GM12878 (cell line): Measurements from ENCODE around the gene CELF2. TPM values are rescaled to one million over a fixed set of nuclear protein-coding genes. Genes with fewer than 3 reads are reported as not detected.

Source experiments
- ATAC-seq: fragments of 200-7000 bp; cut with Tn5 transposase; 3 replicates; pipeline ENCODE4 v1.9.1; 2020; ENCODE audit warnings: mild to moderate bottlenecking, moderate library complexity
- BruUV-seq: library from RNA; stranded (reverse); fragments of 400-500 nt; replicated peaks from 2 replicates; lab custom pipeline; 2021; lab: Mats Ljungman, UMichigan
- CTCF ChIA-PET: fragments of 300-600 bp; sonication (Branson Sonifier 250); formaldehyde crosslinking; extraction: SDS; loops from one replicate; lab custom pipeline; 2021; ENCODE audit warnings: inconsistent platforms; lab: Yijun Ruan, JAX
- POLR2A ChIA-PET: fragments of 350-600 bp; formaldehyde crosslinking; extraction: SDS; loops from one replicate; lab custom pipeline; 2021; ENCODE audit warnings: inconsistent platforms; lab: Charles Lee
- RAD21 ChIA-PET: fragments of 300-600 bp; sonication (Branson Sonifier 250); formaldehyde crosslinking; loops from one replicate; lab custom pipeline; 2023; ENCODE audit warnings: antibody characterized with exemption; ENCODE audit not compliant: unreplicated experiment; lab: Charles Lee
- SMC1A ChIA-PET: fragments of 300-600 bp; sonication (Branson Sonifier 250); formaldehyde crosslinking; loops from one replicate; lab custom pipeline; 2023; ENCODE audit not compliant: unreplicated experiment, uncharacterized antibody; lab: Charles Lee
- DNase-seq: peaks from one replicate; pipeline ENCODE4 v3.0.0-alpha.2; 2011; ENCODE audit warnings: low read depth, low spot score
- FAIRE-seq: peaks from 3 replicates; lab custom pipeline; 2011; peaks lifted over from hg19 to GRCh38; lab: Jason Lieb, UNC
- H2AFZ ChIP-seq: 2 replicates; pipeline ENCODE4 v1.6.0; 2011; ENCODE audit warnings: low read depth, low read length, control low read depth; ENCODE audit not compliant: control insufficient read depth
- H3K27ac ChIP-seq: 2 replicates; pipeline ENCODE4 v1.5.1; 2011; ENCODE audit warnings: control low read depth; ENCODE audit not compliant: control insufficient read depth, insufficient read depth
- H3K27me3 ChIP-seq, 2 experiments: replicated peaks in 1 of 2; 2 replicates each; pipeline versions ENCODE4 v1.6.0 to v1.6.1; 2011; ENCODE audit warnings: low read length in 1 of 2; ENCODE audit not compliant: control insufficient read depth in 2 of 2, insufficient read depth in 2 of 2
- H3K36me3 ChIP-seq, 2 experiments: 2 replicates each; pipeline ENCODE4 v1.5.1; 2011; ENCODE audit warnings: low read length in 1 of 2; ENCODE audit not compliant: control insufficient read depth in 2 of 2, insufficient read depth in 2 of 2
- H3K4me1 ChIP-seq: 2 replicates; pipeline ENCODE4 v1.6.1; 2011; ENCODE audit warnings: mild to moderate bottlenecking, low read length, moderate library complexity, mixed read lengths; ENCODE audit not compliant: control insufficient read depth, insufficient read depth
- H3K4me2 ChIP-seq: 2 replicates; pipeline ENCODE4 v1.6.0; 2011; ENCODE audit warnings: control low read depth; ENCODE audit not compliant: control insufficient read depth, insufficient read depth
- H3K4me3 ChIP-seq: fragments of 200-600 bp; sonication (generic); 2 replicates; pipeline ENCODE4 v1.5.1; 2016
- H3K79me2 ChIP-seq: 2 replicates; pipeline ENCODE4 v1.6.0; 2011; ENCODE audit warnings: low read length; ENCODE audit not compliant: control insufficient read depth, insufficient read depth
- H3K9ac ChIP-seq: 2 replicates; pipeline ENCODE4 v1.8.0; 2011; ENCODE audit warnings: low read length, control low read depth, mixed read lengths; ENCODE audit not compliant: control insufficient read depth, insufficient read depth
- H3K9me3 ChIP-seq: replicated peaks from 3 replicates; pipeline ENCODE4 v1.5.1; 2011; ENCODE audit warnings: mild to moderate bottlenecking, low read length; ENCODE audit not compliant: control insufficient read depth, insufficient read depth
- H4K20me1 ChIP-seq: 2 replicates; pipeline ENCODE4 v1.6.0; 2011; ENCODE audit not compliant: control insufficient read depth, insufficient read depth
- BMI1 ChIP-seq: fragments of 450-650 bp; IDR thresholded peaks from 2 replicates; pipeline ENCODE4 v1.6.1; 2016; ENCODE audit warnings: mild to moderate bottlenecking, moderate library complexity, borderline replicate concordance
- CEBPB ChIP-seq, 2 experiments: fragments of 150-350 bp in 1 of 2; IDR thresholded peaks; 2 replicates each; pipeline ENCODE4 v1.6.1; 2012 to 2014; ENCODE audit warnings: low read depth in 2 of 2, low read length in 2 of 2, borderline replicate concordance in 1 of 2, inconsistent platforms in 1 of 2
- CREB1 ChIP-seq: IDR thresholded peaks from 2 replicates; pipeline ENCODE4 v1.6.1; 2012; ENCODE audit warnings: low read depth, mild to moderate bottlenecking, inconsistent platforms
- CREM ChIP-seq: IDR thresholded peaks from 2 replicates; pipeline ENCODE4 v1.6.1; 2014; ENCODE audit warnings: antibody characterized with exemption, low read depth
- EP300 ChIP-seq, 2 experiments: fragments of 150-350 bp in 1 of 2; IDR thresholded peaks; 2 replicates each; pipeline ENCODE4 v1.6.1; 2011 to 2012; ENCODE audit warnings: low read depth in 2 of 2, low read length in 2 of 2, borderline replicate concordance in 1 of 2, improper control_type of control experiment in 1 of 2, inconsistent platforms in 1 of 2; ENCODE audit not compliant: control insufficient read depth in 1 of 2
- ETV6 ChIP-seq, 2 experiments: fragments of 450-650 bp in 1 of 2; IDR thresholded peaks in 1 of 2; conservative IDR thresholded peaks in 1 of 2; 2 replicates each; pipeline ENCODE4 v1.6.1; 2014; ENCODE audit warnings: antibody characterized with exemption in 1 of 2, borderline replicate concordance in 1 of 2, low read depth in 1 of 2, mild to moderate bottlenecking in 1 of 2, moderate library complexity in 1 of 2
- HDGF ChIP-seq: fragments of 450-650 bp; IDR thresholded peaks from 2 replicates; pipeline ENCODE4 v1.6.1; 2016; ENCODE audit warnings: antibody characterized with exemption
- IRF4 ChIP-seq: IDR thresholded peaks from 2 replicates; pipeline ENCODE4 v1.6.1; 2011; ENCODE audit warnings: low read depth, low read length
- MEF2A ChIP-seq: IDR thresholded peaks from 2 replicates; pipeline ENCODE4 v1.6.1; 2011; ENCODE audit warnings: low read depth, mild to moderate bottlenecking, low read length, moderate library complexity; ENCODE audit not compliant: insufficient read depth
- NFIC ChIP-seq: IDR thresholded peaks from 2 replicates; pipeline ENCODE4 v1.6.1; 2012; ENCODE audit warnings: low read depth, mild to moderate bottlenecking, inconsistent platforms, low read length, moderate library complexity
- NFXL1 ChIP-seq: fragments of 450-650 bp; IDR thresholded peaks from 2 replicates; pipeline ENCODE4 v1.6.1; 2017; ENCODE audit warnings: antibody characterized with exemption, mild to moderate bottlenecking, borderline replicate concordance
- SREBF1 ChIP-seq: IDR thresholded peaks from 2 replicates; pipeline ENCODE4 v1.6.1; 2012; ENCODE audit warnings: mild to moderate bottlenecking, low read length
- STAT3 ChIP-seq: IDR thresholded peaks from 2 replicates; pipeline ENCODE4 v1.6.1; 2011; ENCODE audit warnings: low read depth, low read length, improper control_type of control experiment
- ZNF622 ChIP-seq: fragments of 450-650 bp; IDR thresholded peaks from 2 replicates; pipeline ENCODE4 v1.6.1; 2017; ENCODE audit warnings: mild to moderate bottlenecking, inconsistent platforms
- ZSCAN29 ChIP-seq: fragments of 450-650 bp; IDR thresholded peaks from 2 replicates; pipeline ENCODE4 v1.6.1; 2017; ENCODE audit warnings: mild to moderate bottlenecking, moderate library complexity
- WGBS: methylation state at CpG from one replicate; pipeline ENCODE4 v1.1.6; 2016; ENCODE audit warnings: low lambda C conversion rate; ENCODE audit not compliant: insufficient replicate concordance, insufficient coverage; ENCODE audit errors: missing lambda C conversion rate; 5-methylcytosine and 5-hydroxymethylcytosine counted together
- in situ Hi-C: fragments of 300-500 bp; cut with MboI; formaldehyde crosslinking; loops from 9 replicates; pipeline ENCODE4 v1.14.3; 2018; ENCODE audit warnings: mixed read lengths
- intact Hi-C: fragments of 100-400 bp; cut with micrococcal nuclease; formaldehyde crosslinking; loops from one replicate; pipeline ENCODE4 v1.14.2; 2022; ENCODE audit not compliant: unreplicated experiment
- polyA plus RNA-seq, 11 experiments: library from polyadenylated mRNA; depleted of rRNA in 4 of 11; unstranded in 6 of 11; stranded (reverse) in 5 of 11; fragments of >200 nt; fragmentation: Nextera tagmentation in 4 of 11; fragmentation: Illumina TruSeq in 1 of 11; extraction: Ambion mirVana in 4 of 11; extraction: Trizol in 1 of 11; gene quantifications; 1 replicate in 1 of 11; 2 replicates in 10 of 11; pipeline versions ENCODE4 v1.2.1 to v1.2.3, GENCODE V29; 2011 to 2016; ENCODE audit warnings: inconsistent platforms in 2 of 11, missing spikeins in 2 of 11, low read depth in 1 of 11
- total RNA-seq, 4 experiments: library from RNA; depleted of rRNA in 3 of 4; stranded (reverse); fragments of >200 nt in 3 of 4; fragmentation: Illumina TruSeq in 1 of 4; extraction: Trizol in 1 of 4; gene quantifications; 2 replicates each; pipeline versions ENCODE4 v1.2.1 to v1.2.3, GENCODE V29; 2013 to 2021
- TF ChIP-seq, protein P1 (sequence below): IDR thresholded peaks from 2 replicates; pipeline ENCODE4 v1.6.1; 2012; ENCODE audit warnings: mild to moderate bottlenecking, low read depth, low read length
- TF ChIP-seq, protein P2 (sequence below): fragments of 450-650 bp; IDR thresholded peaks from 2 replicates; pipeline ENCODE4 v1.6.1; 2017; ENCODE audit warnings: mild to moderate bottlenecking, moderate library complexity

The CELF2 gene
- total and polyA plus RNA-seq, 10 of the 15 experiments (the other 5 are each of a cell fraction or from before 2014, with no cell fraction given) = 20.8 to 129 (median 86.3) TPM

DNA sequence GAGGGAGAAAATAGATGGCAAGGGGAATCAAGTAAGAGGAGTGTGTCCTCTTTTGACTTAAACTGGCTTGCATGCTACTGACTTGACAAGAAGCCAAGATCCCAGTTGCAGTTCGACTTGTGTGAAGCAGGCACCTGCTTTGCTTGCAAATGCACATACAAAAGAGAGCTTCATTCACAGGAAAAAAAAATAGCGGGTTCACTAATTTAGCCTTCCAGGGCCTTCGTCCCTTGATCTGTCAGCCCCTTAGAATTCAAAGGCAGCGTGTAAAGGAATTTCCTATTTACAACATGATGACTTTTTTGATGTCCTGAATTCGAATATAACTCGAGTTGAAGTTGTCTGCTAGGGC lies 192.1 kb downstream of the CELF2 start:
- Histone ChIP-seq H3K4me1 (peaks cover 86% of the 10 kb centered on the region), H3K4me2 (peak overlapping the region; percentile 57), H3K79me2 (peaks cover 100% of the 10 kb centered on the region), H3K27me3 (no peaks in the 10 kb centered on the region), H3K4me3 (peak overlapping the region; percentile 7), H4K20me1 (peaks cover 7% of the 10 kb centered on the region; the same call in 1 of the 2 replicates), H3K9me3 (no peaks in the 10 kb centered on the region), H2AFZ (no peak overlapping the region), H3K9ac (peak overlapping the region; percentile 55), H3K27ac (peak overlapping the region; percentile 92), H3K36me3 (peaks cover 21 to 49% of the 10 kb centered on the region in 2 experiments)
- SMC1A ChIA-PET = interaction anchor here (0.7 to 9.3 kb wide), 19 partner anchors 10 to 64 kb away, joined by 3 to 108 read pairs (median 7); no protein-coding TSS in a partner anchor
- FAIRE-seq (no peak), ATAC-seq (peak; percentile 35), DNase-seq (no peak)
- CTCF ChIA-PET = interaction anchor here (0.7 to 3.7 kb wide), 15 partner anchors 9 to 98 kb away, joined by 3 to 20 read pairs (median 5); no protein-coding TSS in a partner anchor
- BruUV-seq = TSS peak; percentile 0
- intact Hi-C loops (loop anchor here (1.0 to 2.0 kb wide), 4 partner anchors 13 to 35 kb away; no protein-coding TSS in a partner anchor), in situ Hi-C loops (no loop called here)
- WGBS = 7% methylated on average over 6 of the region's 6 CpGs
- POLR2A ChIA-PET = interaction anchor here (0.9 to 2.4 kb wide), 14 partner anchors 8 to 53 kb away, joined by 3 to 16 read pairs (median 5); no protein-coding TSS in a partner anchor
- RAD21 ChIA-PET = interaction anchor here (0.8 to 4.7 kb wide), 12 partner anchors 10 to 61 kb away, joined by 3 to 45 read pairs (median 14); no protein-coding TSS in a partner anchor
- TF ChIP-seq ZNF622 (no peak), NFXL1 (no peak), HDGF (no peak), BMI1 (no peak), IRF4 (0 out of 2 replicates have a peak, but pooled peaks have one; percentile 5), MEF2A (0 out of 2 replicates have a peak, but pooled peaks have one; percentile 1), CEBPB (IDR thresholded peaks at IDR 0.05; ENCODE audit: borderline replicate concordance in 1 of 2, low read depth in 2 of 2, low read length in 2 of 2) (no peak), ZSCAN29 (no peak), STAT3 (no peak), EP300 (IDR thresholded peaks at IDR 0.05; ENCODE audit: borderline replicate concordance in 1 of 2, control insufficient read depth in 1 of 2, low read depth in 2 of 2, low read length in 2 of 2) (no peak; a peak in 1 of 4 replicates), CREB1 (0 out of 2 replicates have a peak, but pooled peaks have one; percentile 1), NFIC (peak; percentile 38; the same call in 1 of the 2 replicates), CREM (no peak), ETV6 (conservative IDR thresholded peaks at IDR 0.05 in 1 of 2, IDR thresholded peaks at IDR 0.05 in 1 of 2; ENCODE audit: borderline replicate concordance in 1 of 2, low read depth in 1 of 2) (no peak), SREBF1 (no peak)
- TF ChIP-seq, protein P1, sequence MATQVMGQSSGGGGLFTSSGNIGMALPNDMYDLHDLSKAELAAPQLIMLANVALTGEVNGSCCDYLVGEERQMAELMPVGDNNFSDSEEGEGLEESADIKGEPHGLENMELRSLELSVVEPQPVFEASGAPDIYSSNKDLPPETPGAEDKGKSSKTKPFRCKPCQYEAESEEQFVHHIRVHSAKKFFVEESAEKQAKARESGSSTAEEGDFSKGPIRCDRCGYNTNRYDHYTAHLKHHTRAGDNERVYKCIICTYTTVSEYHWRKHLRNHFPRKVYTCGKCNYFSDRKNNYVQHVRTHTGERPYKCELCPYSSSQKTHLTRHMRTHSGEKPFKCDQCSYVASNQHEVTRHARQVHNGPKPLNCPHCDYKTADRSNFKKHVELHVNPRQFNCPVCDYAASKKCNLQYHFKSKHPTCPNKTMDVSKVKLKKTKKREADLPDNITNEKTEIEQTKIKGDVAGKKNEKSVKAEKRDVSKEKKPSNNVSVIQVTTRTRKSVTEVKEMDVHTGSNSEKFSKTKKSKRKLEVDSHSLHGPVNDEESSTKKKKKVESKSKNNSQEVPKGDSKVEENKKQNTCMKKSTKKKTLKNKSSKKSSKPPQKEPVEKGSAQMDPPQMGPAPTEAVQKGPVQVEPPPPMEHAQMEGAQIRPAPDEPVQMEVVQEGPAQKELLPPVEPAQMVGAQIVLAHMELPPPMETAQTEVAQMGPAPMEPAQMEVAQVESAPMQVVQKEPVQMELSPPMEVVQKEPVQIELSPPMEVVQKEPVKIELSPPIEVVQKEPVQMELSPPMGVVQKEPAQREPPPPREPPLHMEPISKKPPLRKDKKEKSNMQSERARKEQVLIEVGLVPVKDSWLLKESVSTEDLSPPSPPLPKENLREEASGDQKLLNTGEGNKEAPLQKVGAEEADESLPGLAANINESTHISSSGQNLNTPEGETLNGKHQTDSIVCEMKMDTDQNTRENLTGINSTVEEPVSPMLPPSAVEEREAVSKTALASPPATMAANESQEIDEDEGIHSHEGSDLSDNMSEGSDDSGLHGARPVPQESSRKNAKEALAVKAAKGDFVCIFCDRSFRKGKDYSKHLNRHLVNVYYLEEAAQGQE = no peak
- TF ChIP-seq, protein P2, sequence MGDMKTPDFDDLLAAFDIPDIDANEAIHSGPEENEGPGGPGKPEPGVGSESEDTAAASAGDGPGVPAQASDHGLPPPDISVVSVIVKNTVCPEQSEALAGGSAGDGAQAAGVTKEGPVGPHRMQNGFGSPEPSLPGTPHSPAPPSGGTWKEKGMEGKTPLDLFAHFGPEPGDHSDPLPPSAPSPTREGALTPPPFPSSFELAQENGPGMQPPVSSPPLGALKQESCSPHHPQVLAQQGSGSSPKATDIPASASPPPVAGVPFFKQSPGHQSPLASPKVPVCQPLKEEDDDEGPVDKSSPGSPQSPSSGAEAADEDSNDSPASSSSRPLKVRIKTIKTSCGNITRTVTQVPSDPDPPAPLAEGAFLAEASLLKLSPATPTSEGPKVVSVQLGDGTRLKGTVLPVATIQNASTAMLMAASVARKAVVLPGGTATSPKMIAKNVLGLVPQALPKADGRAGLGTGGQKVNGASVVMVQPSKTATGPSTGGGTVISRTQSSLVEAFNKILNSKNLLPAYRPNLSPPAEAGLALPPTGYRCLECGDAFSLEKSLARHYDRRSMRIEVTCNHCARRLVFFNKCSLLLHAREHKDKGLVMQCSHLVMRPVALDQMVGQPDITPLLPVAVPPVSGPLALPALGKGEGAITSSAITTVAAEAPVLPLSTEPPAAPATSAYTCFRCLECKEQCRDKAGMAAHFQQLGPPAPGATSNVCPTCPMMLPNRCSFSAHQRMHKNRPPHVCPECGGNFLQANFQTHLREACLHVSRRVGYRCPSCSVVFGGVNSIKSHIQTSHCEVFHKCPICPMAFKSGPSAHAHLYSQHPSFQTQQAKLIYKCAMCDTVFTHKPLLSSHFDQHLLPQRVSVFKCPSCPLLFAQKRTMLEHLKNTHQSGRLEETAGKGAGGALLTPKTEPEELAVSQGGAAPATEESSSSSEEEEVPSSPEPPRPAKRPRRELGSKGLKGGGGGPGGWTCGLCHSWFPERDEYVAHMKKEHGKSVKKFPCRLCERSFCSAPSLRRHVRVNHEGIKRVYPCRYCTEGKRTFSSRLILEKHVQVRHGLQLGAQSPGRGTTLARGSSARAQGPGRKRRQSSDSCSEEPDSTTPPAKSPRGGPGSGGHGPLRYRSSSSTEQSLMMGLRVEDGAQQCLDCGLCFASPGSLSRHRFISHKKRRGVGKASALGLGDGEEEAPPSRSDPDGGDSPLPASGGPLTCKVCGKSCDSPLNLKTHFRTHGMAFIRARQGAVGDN = peak; percentile 5; the same call in 1 of the 2 replicates
